DMS114 treated with DMSO at 0.1 percent for 48 hours (cell line): ENCODE measurements around the gene NEMF.
A peak's percentile ranks its signal among the peaks of the same experiment; 100 is the strongest.
"Not testable (repeated sequence)": the region's sequence is repeated elsewhere in the genome, so short reads cannot be mapped to it uniquely, and the experiment has no call there.

Experiments
- DNase-seq: peaks from one replicate; lab custom pipeline; 2025; ENCODE audit not compliant: unreplicated experiment; lab: John Stamatoyannopoulos, UW

Gene NEMF

GRCh38 chr14:49880267-49881064 is 27.9 kb upstream of the NEMF start:
- DNase-seq: no peak

DNA sequence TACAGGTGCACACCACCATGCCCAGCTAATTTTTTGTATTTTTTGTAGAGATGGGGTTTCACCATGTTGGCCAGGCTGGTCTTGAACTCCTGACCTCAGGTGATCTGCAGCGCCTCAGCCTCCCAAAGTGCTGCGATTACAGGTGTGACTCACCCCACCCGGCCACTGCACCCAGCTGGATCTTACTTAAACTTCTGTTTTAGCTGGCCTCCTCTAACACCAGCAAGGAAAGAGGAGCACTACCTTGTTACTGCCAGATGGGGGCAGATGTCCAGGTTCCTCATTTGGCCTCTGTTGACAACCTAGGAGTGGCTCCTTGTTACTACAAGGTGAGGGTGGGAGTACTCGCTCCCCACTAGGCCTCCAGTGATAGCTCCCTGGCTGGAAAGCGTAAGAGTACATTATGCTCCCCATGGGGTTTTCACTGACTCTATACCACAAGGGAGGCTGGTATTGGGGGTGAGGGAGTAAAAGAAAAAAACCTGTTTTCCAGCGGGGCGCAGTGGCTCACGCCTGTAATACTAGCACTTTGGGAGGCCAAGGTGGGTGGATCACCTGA is 27.1 kb upstream of the NEMF start:
- DNase-seq: no peak

- DNase-seq: no peak
These were observed 24.1 kb upstream of the NEMF start for GRCh38 chr14:49876563-49877127.

DNA sequence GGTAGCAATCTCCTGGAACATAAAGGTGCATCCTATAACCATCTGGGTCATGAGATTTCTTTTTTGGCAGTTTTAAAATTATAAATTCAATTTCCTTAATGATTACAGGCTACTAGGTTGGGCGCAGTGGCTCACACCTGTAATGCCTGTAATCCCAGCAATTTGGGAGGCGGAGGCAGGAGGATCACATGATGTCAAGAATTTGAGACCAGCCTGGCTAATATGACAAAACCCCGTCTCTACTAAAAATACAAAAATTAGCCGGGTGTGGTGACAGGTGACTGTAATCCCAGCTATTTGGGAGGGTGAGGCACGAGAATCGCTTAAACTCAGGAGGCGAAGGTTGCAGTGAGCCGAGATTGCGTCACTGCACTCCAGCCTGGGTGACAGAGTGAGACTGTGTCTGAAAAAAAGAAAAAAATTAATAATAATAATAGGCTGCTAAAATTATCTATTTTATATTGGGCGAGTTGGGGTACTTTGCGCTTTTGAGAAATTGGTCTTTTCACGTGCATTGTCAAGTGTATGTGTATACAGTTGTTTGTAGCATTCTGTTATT is 23.1 kb upstream of the NEMF start:
- no peak for DNase-seq

- DNase-seq: not testable (repeated sequence)
These were observed 21.0 kb upstream of the NEMF start for GRCh38 chr14:49873548-49873947.

DNA sequence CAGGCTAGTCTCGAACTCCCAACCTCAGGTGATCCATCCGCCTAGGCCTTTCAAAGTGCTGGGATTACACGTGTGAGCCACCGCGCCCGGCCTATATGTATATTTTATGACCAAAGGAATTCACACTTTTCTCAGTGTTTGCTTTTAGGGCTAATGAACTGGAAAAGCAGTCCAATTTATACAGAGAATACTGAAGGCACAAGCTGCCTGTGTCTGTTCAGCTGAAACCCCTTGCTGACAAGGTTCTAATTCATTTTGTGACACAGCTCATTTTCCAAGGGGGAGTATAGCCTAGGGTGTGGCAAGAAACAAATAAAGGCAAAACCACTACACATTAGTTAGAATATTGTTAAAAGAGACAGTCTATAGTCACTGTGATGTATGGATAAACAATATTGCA is 18.3 kb upstream of the NEMF start:
- DNase-seq: no peak

DNA sequence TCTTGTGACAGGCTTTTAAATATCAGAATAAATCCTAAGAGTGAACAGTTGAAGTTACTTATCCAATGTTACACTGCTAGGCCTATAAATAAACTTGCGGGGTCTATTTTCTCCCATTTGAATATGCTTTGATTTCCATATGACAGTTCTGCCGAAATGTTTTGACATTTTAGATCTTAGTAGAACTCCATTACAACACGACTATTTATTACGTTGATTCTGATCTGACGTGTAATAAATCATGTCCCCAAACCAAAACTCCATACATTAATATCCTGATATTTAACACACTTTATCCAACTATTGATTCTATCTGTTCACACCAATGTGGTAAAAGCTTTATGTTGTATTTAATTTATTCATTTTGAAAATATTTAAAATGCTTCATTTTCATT is 16.1 kb upstream of the NEMF start:
- DNase-seq: no peak

DNA sequence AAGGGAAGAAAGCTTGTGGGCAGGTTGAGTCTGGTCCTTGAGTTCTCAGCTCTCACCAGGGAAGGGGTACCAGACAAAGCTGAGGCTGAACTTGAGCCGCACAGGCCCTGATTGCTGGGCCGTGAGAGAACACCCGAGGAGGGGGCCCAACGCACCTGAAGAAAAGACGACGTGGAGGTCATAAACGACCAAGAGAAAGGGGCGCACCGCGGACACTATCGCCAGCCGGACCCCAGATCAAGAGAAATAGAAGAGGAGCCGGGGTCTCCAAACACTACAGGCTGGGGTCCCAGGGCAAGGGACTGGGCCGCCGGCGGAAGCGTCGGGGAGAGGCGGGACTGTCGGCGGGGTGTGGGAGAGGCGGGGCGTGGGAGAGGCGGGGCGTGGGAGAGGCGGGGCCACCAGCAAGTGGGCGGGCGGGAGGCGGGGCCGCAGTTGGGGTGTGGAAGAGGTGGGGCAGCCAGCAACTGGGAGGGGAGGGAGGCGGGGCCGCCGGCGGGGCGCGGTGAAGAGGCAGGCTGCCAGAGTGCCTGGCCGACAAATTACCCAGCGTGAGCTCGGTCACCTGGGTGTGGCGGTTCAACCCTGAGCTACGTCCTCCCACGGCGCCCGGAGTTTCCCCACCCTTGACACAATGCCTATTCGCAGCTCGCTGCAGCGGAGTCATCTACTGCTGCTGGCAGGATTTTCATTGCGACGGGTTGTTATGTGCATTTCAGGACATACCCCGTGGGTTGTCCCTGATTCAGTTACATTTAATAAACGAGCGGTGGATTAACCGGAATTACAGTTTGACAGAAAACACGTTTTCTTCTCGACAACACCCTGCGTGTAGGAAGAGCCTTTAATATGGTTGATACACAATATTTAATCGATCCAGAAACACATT is 15.5 kb upstream of the NEMF start:
- DNase-seq: peak; percentile 77

DNA sequence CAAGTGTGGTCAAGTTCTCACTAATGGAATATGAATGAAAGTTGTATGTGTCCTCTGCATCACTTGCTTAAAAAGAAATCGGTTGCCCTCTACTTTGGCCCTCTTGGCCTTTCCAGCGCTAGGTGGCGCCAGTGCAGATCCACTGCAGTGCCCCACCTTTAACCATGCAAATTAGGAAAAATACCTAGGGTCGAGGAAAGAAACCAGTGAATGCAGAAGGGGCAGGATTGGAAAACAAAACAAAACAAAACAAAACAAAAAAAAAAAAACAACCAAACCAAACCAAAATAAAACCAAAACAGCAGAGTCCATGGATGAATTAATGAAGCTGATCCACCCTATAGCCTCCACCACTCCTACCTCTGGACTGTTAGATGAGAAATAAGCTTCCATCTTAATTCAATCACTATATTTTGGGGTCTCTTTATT is 12.9 kb upstream of the NEMF start:
- peak; percentile 31 for DNase-seq

DNA sequence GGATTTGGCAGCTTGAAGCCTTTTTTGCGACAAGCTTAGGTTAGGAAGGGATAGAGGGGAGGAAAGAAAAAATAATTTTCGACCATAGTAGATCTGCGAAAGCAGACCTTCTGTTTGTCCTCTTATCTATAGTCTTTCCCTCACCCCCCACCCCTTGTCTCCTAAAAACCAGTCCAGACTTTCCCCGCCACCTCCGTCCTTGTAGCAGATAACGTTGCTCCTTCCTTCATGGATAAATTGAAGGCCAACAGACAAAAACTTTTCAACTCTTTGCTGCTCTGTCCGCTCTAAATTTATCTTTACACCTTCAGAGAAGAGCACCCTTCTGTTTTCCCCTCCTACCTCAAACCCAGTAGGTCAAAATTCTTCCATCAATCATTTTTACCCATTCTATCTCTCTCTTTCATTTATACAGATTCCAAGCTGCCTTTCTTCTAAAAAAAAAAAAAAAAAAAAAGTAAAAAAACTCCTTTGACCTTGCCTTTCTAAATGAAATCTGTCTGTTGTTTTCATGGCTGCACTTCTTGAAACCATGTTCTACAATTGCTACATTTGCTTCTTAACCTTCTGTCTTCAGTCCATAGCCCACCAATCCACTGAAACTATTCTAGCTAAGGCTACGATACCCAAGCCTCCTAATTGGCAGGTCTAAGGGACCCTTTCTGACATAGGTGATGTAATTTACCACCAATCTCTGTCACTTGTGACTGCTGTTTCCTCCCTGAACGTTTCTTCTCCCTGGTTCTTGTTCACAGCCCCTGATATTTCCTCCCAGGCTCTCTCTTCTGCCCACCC is 11.1 kb upstream of the NEMF start:
- DNase-seq: no peak

DNA sequence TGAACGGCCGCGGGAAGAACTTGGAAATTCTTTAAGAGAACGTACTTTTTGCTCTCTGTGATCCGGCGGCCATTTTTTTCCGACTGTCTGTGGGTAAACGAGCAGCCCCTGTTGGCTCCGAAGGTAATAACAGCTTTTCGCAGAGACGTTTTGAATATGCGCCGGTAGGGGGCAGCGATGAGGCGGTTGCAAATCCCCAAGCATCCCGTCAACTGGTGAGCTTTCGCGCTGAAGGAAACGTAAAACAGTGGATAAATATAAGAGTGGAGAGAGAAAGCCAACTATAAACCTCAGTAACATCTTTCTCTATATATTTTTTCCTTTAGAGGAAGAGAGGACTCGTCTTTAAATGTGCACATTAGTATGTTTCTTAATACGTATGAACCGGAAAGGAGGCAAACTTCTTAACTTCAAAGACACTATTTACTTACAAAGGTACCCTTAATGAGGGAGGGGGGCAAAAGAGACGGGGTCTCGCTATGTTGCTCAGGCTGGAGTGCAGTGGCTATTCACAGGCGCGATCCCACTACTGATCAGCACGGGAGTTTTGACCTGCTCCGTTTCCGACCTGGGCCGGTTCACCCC is 9.6 kb upstream of the NEMF start:
- DNase-seq: peak; percentile 72

DNA sequence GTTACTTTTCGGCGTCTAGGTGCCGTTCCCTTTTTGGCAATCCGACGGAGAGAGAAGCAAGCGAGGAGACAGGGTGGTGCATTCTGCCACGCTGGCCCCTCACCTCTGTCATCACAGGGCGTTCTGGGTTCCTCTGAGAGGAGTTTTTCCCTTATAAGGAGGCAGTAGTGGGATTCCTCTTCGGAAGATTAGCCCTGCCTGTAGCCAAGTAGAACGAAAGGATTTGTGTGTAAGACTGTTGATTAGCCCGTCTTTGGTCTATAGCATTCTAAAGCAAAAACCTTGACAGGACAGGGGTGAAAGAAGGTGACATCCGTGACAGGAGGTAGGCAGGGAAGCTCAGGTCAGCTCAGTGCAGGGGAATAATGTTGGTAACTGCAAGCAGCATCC is 9.1 kb upstream of the NEMF start:
- DNase-seq: peak; percentile 72

GRCh38 chr14:49860988-49861698 is 8.6 kb upstream of the NEMF start:
- DNase-seq: no peak

GRCh38 chr14:49858383-49858782 is 5.8 kb upstream of the NEMF start:
- DNase-seq: no peak

- no peak for DNase-seq
These were observed 4.9 kb upstream of the NEMF start for GRCh38 chr14:49857427-49858003.

- peak; percentile 43 for DNase-seq
These were observed 1.2 kb upstream of the NEMF start for GRCh38 chr14:49853572-49854375.

GRCh38 chr14:49853158-49853477 is 530 bp upstream of the NEMF start:
- DNase-seq: no peak

- DNase-seq: no peak
These were observed 775 bp downstream of the NEMF start for GRCh38 chr14:49851813-49852212.
